Astrocyte (in vitro differentiated cells and primary cell): ENCODE measurements around the gene TK1. TPM values are rescaled to one million over a fixed set of nuclear protein-coding genes. Genes with fewer than 3 reads are reported as not detected.

Experiments used
- DNase-seq: peaks from one replicate; pipeline ENCODE4 v3.0.0-alpha.2; 2010; ENCODE audit warnings: low read depth
- FAIRE-seq: peaks from 2 replicates; lab custom pipeline; 2011; peaks lifted over from hg19 to GRCh38; lab: Jason Lieb, UNC
- H2AFZ ChIP-seq: 2 replicates; pipeline ENCODE4 v1.6.0; 2012; ENCODE audit warnings: low read depth, low read length, inconsistent platforms
- H3K27ac ChIP-seq: 2 replicates; pipeline ENCODE4 v1.5.1; 2011; ENCODE audit warnings: low read depth, low read length, inconsistent platforms
- H3K27me3 ChIP-seq: 2 replicates; pipeline ENCODE4 v1.6.0; 2011; ENCODE audit warnings: low read length, inconsistent platforms; ENCODE audit not compliant: insufficient read depth
- H3K36me3 ChIP-seq: 2 replicates; pipeline ENCODE4 v1.5.1; 2011; ENCODE audit warnings: low read length, inconsistent platforms; ENCODE audit not compliant: insufficient read depth
- H3K4me1 ChIP-seq: 2 replicates; pipeline ENCODE4 v1.5.1; 2011; ENCODE audit warnings: low read length, inconsistent platforms; ENCODE audit not compliant: insufficient read depth
- H3K4me2 ChIP-seq: 2 replicates; pipeline ENCODE4 v1.6.0; 2012; ENCODE audit warnings: low read length, inconsistent platforms
- H3K4me3 ChIP-seq: 2 replicates; pipeline ENCODE4 v1.5.1; 2011; ENCODE audit warnings: low read depth, mild to moderate bottlenecking, low read length, inconsistent platforms; ENCODE audit not compliant: insufficient read depth
- H3K79me2 ChIP-seq: 2 replicates; pipeline ENCODE4 v1.6.0; 2012; ENCODE audit warnings: mild to moderate bottlenecking, low read length, inconsistent platforms; ENCODE audit not compliant: insufficient read depth
- H3K9ac ChIP-seq: 2 replicates; pipeline ENCODE4 v1.6.0; 2012; ENCODE audit warnings: mild to moderate bottlenecking, low read length, inconsistent platforms
- H3K9me3 ChIP-seq: 2 replicates; pipeline ENCODE4 v1.5.1; 2012; ENCODE audit warnings: low read depth, mild to moderate bottlenecking, low read length, inconsistent platforms; ENCODE audit not compliant: insufficient read depth
- H4K20me1 ChIP-seq: 2 replicates; pipeline ENCODE4 v1.6.0; 2012; ENCODE audit warnings: low read length, inconsistent platforms; ENCODE audit not compliant: insufficient read depth
- H3K27ac Mint-ChIP-seq: one replicate; pipeline ENCODE4 v1.8.0; 2021; ENCODE audit warnings: mild to moderate bottlenecking, mixed read lengths; ENCODE audit not compliant: unreplicated experiment
- H3K27me3 Mint-ChIP-seq: one replicate; pipeline ENCODE4 v1.8.0; 2021; ENCODE audit warnings: low read depth, mixed read lengths; ENCODE audit not compliant: unreplicated experiment
- H3K36me3 Mint-ChIP-seq: one replicate; pipeline ENCODE4 v1.8.0; 2021; ENCODE audit warnings: low read depth, mixed read lengths; ENCODE audit not compliant: unreplicated experiment
- H3K4me1 Mint-ChIP-seq: one replicate; pipeline ENCODE4 v1.8.0; 2021; ENCODE audit warnings: low read depth, mixed read lengths; ENCODE audit not compliant: unreplicated experiment
- H3K4me3 Mint-ChIP-seq: one replicate; pipeline ENCODE4 v1.8.0; 2021; ENCODE audit warnings: mild to moderate bottlenecking, moderate library complexity, mixed read lengths; ENCODE audit not compliant: unreplicated experiment
- H3K9me3 Mint-ChIP-seq: one replicate; pipeline ENCODE4 v1.8.0; 2021; ENCODE audit warnings: mild to moderate bottlenecking, mixed read lengths; ENCODE audit not compliant: unreplicated experiment
- CTCF ChIP-seq: IDR thresholded peaks from 2 replicates; pipeline ENCODE4 v1.5.1; 2011; ENCODE audit warnings: low read depth, mild to moderate bottlenecking, inconsistent platforms, low read length, moderate library complexity; ENCODE audit not compliant: insufficient read depth
- EZH2 ChIP-seq: IDR thresholded peaks from 2 replicates; pipeline ENCODE4 v1.6.1; 2012; ENCODE audit warnings: mild to moderate bottlenecking, low read length, inconsistent platforms; ENCODE audit not compliant: insufficient read depth
- total RNA-seq: library from RNA; stranded (reverse); gene quantifications from 2 replicates; pipeline ENCODE4 v1.2.1, GENCODE V29; 2021

TK1 gene
- total RNA-seq, 1 donor from 2014 or later: 7.5 TPM

- H3K27me3 ChIP-seq: peaks cover 12% of the 10 kb centered on the region
- H3K27me3 Mint-ChIP-seq: peaks cover 12% of the 10 kb centered on the region
- H3K4me1 Mint-ChIP-seq: peaks cover 2% of the 10 kb centered on the region
- no peaks in the 10 kb centered on the region for H3K36me3 Mint-ChIP-seq
- no peak for FAIRE-seq
- no peaks in the 10 kb centered on the region for H3K9me3 Mint-ChIP-seq
- no peaks in the 10 kb centered on the region for H3K79me2 ChIP-seq
- DNase-seq: no peak
- no peak overlapping the region for H3K4me3 Mint-ChIP-seq
- no peak overlapping the region for H2AFZ ChIP-seq
- H3K4me2 ChIP-seq: no peak overlapping the region
- TF ChIP-seq CTCF: no peak
- TF ChIP-seq EZH2: no peak
- H4K20me1 ChIP-seq: no peaks in the 10 kb centered on the region
- no peaks in the 10 kb centered on the region for H3K9me3 ChIP-seq
- H3K27ac Mint-ChIP-seq: no peak overlapping the region
- no peak overlapping the region for H3K27ac ChIP-seq
- no peak overlapping the region for H3K9ac ChIP-seq
- H3K4me3 ChIP-seq: no peak overlapping the region
- H3K4me1 ChIP-seq: peaks cover 11% of the 10 kb centered on the region
- H3K36me3 ChIP-seq: no peaks in the 10 kb centered on the region
Measured at GRCh38 chr17:78130090-78130436, 56.8 kb downstream of the TK1 start.

DNA sequence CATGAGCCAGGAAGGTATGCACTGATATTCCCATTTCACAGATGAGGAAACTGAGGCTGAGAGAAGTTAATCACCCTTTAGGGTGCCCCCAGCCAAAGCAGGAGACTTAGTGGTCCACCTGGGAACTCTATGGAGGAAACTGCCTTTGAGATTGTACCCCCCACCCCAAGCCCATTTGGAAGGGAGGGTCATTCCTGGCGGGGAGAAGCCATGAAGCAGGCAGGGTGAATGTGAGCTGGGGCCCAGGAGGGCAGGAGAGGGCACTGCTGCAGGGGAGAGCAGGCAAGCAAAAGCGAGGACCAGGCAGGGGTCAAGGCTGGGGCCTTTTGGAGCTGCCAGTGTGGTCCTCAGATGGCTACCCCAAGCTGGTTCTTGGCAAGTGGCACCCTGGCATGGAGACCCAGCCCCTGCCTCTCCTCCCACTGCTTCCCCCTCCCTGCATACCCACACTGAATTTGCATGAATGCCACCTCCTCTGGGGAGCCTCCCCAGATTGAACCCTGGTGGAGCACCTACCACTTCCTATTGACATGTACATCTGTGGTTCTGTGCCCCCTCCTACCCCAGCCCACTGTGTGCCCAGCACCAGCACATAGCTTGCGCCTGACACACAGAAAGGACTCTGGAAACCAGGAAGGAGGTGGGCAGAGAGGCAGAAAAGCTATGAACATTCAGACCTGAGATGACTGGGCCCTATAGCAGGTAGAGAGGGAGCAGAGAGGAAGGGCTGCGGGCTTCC lies 57.3 kb downstream of the TK1 start:
- Histone ChIP-seq H3K27me3 (peaks cover 12% of the 10 kb centered on the region), H3K9me3 (no peaks in the 10 kb centered on the region), H3K79me2 (no peaks in the 10 kb centered on the region), H3K27ac (no peak overlapping the region), H3K36me3 (no peaks in the 10 kb centered on the region), H3K4me3 (no peak overlapping the region), H3K4me2 (peak overlapping the region; percentile 84), H2AFZ (no peak overlapping the region), H4K20me1 (no peaks in the 10 kb centered on the region), H3K9ac (no peak overlapping the region), H3K4me1 (peaks cover 11% of the 10 kb centered on the region)
- TF ChIP-seq EZH2: no peak
- no peak for TF ChIP-seq CTCF
- FAIRE-seq (no peak), DNase-seq (no peak)
- H3K4me3 Mint-ChIP-seq: peak overlapping the region; percentile 88
- H3K36me3 Mint-ChIP-seq: no peaks in the 10 kb centered on the region
- no peaks in the 10 kb centered on the region for H3K9me3 Mint-ChIP-seq
- peak overlapping the region; percentile 53 for H3K27ac Mint-ChIP-seq
- peaks cover 12% of the 10 kb centered on the region for H3K27me3 Mint-ChIP-seq
- H3K4me1 Mint-ChIP-seq: peaks cover 2% of the 10 kb centered on the region
